GM21515 (cell line): ENCODE data around the gene HACE1.
"Not testable (repeated sequence)": the region's sequence is repeated elsewhere in the genome, so short reads cannot be mapped to it uniquely, and the experiment has no call there.

Experiments used
- ATAC-seq: cut with Tn5 transposase; IDR thresholded peaks from one replicate; pipeline ENCODE4 v1.9.1; 2021; ENCODE audit not compliant: unreplicated experiment

Gene HACE1

GRCh38 chr6:104835782-104836181 lies 23.9 kb downstream of the HACE1 start:
- ATAC-seq = no peak

- ATAC-seq = no peak
These were observed 30.3 kb downstream of the HACE1 start for GRCh38 chr6:104829183-104829958.

DNA sequence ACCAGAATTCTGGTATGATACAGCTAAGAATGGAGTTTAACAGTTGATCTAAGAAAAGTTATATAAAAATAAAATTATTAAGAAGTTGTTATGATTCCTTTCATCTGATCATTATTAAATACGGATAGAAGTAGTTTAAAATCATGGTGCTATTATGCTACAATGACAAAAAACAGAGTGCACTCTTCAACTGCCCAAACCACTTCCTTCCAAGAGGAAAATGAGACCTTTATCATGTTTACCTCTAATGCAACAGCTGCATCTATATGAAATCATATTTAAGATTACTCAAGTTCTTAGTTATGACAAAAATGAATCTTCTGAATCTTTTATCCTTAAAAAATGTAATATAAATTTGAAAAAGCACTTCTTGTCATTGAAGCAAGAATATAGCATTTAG lies 31.2 kb downstream of the HACE1 start:
- ATAC-seq = no peak

DNA sequence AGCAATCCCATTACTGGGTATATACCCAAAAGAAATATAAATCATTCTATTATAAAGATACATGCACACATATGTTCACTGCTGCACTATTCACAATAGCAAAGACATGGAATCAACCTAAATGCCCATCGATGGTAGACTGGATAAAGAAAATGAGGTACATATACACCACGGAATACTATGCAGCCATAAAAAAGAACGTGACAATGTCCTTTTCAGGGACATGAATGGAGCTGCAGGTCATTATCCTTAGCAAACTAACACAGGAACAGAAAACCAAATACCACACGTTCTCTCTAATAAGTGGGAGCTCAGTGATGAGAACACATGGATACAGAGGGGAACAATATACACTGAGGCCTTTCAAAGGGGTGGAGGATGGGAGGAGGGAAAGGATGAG lies 38.9 kb downstream of the HACE1 start:
- ATAC-seq = not testable (repeated sequence)

- no peak for ATAC-seq
These were observed 43.6 kb downstream of the HACE1 start for GRCh38 chr6:104816125-104816524.

DNA sequence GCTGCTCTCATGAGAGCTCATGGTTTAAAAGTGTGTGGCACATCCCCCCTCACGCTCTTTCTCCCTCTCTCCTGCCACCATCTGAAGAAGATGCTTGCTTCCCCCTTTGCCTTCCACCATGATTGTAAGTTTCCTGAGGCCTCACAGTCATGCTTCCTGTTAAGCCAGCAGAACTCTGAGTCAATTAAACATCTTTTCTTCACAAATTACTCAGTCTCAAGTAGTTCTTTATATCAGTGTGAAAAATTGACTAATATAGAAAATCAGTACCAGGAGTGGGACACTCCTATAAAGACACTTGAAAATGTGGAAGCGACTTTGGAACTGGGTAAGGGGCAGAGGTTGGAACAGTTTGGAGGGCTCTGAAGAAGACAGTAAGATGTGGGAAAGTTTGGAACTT lies 45.0 kb downstream of the HACE1 start:
- no peak for ATAC-seq

DNA sequence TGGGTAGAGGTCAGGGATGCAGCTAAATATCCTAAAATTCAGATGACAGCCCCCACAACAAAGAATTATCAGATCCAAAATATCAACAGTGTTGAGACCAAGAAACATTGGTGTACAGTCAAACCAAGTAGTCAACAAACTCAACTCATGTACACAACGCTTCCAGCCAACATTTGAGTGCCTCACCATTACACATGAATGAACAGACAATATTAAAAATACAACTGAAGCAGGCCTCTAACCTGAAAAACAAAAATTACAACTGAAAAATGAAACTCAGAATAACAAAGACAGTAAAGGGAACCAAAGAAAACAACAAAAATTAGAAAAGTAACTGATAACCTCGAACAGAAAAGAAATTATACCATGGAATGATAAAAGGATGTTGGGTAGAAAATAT lies 46.2 kb downstream of the HACE1 start:
- ATAC-seq = no peak

DNA sequence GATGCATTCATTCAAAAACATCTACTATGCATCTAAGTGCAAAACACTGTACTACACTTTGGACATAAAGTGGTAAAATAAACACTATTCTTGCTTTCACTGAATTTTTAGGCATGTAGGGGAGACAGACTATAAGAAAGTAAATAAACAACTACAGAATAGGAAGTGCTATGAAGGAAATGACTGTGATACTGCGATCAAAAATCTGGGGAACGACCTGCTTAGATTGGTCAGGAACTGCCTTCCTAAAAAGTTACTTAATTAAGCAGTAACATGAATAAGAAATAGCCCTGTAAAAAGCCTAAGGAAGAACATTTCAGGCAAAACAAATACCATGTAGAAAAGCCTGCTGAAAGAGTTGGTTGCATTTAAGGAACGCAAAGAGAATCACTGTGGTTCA lies 50.6 kb downstream of the HACE1 start:
- no peak for ATAC-seq

- not testable (repeated sequence) for ATAC-seq
These were observed 54.4 kb downstream of the HACE1 start for GRCh38 chr6:104805335-104805734.

DNA sequence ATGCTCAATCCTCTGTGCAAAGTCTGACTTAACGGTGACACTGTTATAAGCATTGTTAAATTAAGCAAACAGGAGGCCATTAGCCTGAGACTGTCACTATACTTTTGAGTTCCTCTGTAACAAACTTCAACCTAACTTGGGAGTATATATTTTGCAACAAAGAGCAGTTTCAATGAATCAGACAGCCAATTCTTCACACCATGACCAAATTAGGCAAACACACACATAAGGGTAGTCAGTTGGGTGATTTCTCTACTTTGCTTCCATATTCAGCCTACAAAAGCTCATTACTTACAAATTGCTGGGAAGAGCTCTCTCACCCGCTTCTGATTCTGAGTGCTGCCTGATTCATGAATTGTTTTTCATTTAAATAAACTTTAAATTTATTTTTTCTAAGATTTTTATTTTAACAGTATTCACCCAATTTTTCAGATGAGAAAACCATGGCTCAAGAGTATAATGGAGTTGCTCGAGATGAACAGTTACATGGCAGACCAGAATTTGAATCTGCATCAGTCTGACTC lies 60.5 kb downstream of the HACE1 start:
- ATAC-seq = no peak

GRCh38 chr6:104796031-104796785 lies 63.5 kb downstream of the HACE1 start:
- no peak for ATAC-seq

DNA sequence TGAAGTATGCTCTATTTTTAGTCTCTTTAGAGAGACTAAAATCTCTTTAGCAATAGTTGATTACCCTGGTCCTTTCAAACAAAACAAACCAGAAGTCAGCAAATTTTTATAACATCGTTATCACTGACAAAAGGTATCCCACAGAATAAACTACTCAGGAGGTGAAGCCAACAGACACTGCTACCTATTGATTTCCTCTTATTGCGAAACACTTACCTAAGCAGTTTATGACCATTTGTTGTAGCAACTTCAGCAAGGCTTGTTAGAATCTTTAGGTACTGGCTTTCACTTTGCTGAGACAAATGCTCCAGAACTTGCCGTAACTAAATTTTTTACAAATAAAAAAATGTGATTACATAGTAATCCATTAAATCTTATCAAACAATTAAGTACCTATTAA lies 64.4 kb downstream of the HACE1 start:
- ATAC-seq = no peak

DNA sequence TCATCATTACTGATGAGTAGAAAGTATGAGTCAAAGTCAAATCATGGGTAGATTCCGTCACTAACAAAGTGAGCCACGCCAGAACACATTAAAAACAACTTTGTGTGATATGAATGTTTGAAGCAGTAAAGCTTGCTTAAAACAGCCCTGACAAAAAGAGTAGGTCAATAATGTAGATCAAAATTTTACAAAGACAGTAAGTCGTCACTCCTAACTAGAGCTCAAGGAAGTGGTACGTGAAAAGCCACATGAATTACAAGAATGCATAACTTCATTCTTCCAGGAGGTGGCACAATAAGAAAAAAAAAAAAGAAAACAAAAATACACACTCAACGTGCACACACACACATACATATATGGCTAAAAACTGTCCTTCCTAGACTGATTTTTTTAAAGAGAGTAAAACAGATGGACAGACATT lies 69.9 kb downstream of the HACE1 start:
- ATAC-seq = peak; percentile 90

- ATAC-seq = no peak
These were observed 71.3 kb downstream of the HACE1 start for GRCh38 chr6:104788400-104788799.

GRCh38 chr6:104787305-104787704 lies 72.4 kb downstream of the HACE1 start:
- ATAC-seq = no peak

- no peak for ATAC-seq
These were observed 74.8 kb downstream of the HACE1 start for GRCh38 chr6:104784884-104785283.

DNA sequence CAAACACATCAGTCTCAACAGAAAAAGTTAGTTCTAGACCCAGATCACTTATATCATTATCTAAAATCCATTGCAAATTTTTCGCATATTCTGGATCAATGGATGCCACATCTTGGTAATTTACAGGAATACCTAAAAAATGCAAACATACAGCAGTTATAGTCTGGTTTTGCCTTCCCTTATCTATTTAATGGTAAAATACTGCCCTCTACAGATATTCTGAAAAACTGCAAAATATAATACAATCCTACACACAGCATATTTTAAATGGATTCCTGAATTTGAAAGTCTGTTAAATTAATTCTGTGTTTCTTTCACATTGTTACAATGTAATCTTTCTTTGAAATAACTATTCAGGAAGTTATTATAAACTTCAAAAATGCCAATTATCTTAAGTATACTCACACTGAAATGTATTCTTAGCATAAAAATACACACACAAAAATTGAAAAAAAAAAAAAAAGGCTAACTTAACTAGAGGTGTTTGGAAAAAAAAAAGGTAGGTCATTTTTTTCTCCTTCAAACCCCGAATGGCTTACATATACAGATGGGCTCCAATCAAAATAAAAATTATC lies 88.4 kb downstream of the HACE1 start:
- no peak for ATAC-seq

DNA sequence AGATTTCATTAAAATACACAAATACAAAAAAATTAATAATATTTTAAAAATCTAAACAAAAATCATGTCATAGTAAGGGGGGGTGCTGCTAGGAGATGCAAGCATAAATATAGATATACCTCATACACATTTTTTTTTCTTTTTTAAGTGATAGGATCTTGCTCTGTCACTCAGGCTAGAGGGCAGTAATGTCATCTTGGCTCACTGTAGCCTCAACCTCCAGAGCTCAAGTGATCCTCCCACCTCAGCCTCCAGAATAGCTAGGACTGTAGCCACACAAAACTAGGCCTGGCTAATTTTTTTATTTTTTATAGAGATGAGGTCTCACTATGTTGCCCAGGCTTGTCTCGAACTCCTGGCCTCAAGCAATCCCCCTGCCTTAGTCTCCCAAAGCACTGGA lies 90.8 kb downstream of the HACE1 start:
- ATAC-seq = no peak

GRCh38 chr6:104766595-104766994 lies 93.1 kb downstream of the HACE1 start:
- ATAC-seq = no peak

DNA sequence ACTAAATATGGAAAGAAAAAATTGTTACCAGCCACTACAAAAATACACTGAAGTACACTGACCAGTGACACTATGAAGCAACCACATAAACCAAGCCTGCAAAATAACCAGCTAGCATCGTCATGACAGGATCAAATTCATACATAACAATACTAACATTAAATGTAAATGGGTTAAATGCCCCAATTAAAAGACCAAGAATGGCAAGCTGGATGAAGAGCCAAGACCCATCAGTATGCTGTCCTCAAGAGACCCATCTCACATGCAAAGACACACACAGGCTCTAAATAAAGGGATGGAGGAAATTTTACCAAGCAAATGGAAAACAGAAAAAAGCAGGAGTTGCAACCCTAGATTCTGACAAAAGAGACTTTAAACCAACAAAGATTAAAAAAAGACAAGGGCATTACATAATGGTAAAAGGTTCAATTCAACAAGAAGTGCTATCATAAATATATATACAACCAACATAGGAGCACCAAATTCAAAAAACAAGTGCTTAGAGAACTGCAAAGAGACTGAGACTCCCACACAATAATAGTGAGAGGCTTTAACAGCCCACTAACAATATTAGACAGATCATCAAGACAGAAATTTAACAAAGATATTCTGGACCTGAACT lies 104.8 kb downstream of the HACE1 start:
- no peak for ATAC-seq

DNA sequence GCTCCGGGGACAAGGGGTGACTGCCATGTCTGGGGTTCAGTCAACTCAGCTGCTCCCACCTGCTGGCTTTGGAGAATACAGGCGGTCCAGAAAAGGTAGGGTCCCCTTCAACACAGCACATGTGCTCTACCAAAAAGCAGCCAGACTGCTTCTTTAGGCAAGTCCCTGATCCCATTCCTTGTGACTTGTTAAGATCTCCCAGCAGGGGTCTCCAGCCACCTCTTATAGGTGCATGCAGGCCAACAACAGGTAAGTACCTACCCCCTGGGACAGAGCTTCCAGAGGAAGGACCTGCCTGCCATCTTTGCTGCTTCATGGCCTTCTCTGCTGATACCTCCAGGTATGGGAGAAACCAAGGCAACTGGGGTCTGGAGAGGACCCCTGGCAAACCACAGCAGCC lies 106.5 kb downstream of the HACE1 start:
- ATAC-seq = no peak
